ENCODE data around the gene PPP2R5C.
A peak's percentile ranks its signal among the peaks of the same experiment; 100 is the strongest.

PPP2R5C gene

GRCh38 chr14:101950100-101950499, 188.6 kb downstream of the PPP2R5C start:
- no peak for DNase-seq (ENCODE audit: low spot score)

GRCh38 chr14:101950516-101951215, 189.2 kb downstream of the PPP2R5C start:
- DNase-seq (ENCODE audit: low spot score): no peak

- no peak for DNase-seq (ENCODE audit: low spot score)
Measured at GRCh38 chr14:101953151-101953550, 191.6 kb downstream of the PPP2R5C start.

- no peak for DNase-seq (ENCODE audit: low spot score)
Measured at GRCh38 chr14:101954501-101954900, 193.0 kb downstream of the PPP2R5C start.

GRCh38 chr14:101955695-101956161, 194.2 kb downstream of the PPP2R5C start:
- no peak for DNase-seq (ENCODE audit: low spot score)

- no peak for DNase-seq (ENCODE audit: low spot score)
Measured at GRCh38 chr14:101956179-101956885, 194.8 kb downstream of the PPP2R5C start.

DNA sequence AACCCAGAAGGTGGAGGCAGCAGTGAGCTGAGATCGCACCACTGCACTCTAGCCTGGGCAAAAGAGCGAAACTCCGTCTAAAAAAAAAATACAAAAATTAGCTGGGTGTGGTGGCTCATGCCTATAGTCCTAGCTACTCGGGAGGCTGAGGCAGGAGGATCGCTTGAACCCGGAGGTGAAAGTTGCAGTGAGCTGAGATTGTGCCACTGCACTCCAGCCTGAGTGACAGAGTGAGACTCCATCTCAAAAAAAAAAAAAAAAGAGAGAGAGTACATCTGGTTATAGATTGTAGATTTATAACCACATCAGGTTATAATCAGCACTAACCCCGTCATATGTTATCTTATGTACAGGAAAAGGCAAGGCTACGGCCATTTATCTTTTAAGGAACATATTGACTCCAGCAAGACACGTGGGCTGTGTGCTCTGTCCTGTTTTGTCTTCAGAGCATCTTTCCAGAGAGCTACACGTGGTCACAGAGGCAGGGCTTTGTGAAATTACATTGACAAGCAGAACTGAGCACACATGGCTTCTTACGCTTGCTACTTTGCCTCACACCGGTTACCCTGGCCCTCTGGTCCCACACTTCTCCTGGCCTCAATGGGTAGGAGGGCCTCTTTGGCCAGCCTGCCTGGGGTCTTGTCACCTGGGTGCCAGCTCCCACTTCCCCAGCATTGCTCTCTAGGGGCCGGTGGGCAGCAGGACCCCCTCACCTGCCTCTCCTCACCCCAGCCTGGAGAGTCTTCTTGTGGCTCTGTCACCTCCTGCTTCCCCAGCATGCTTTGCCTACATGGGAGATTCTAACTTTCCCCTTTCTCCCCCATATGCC, 196.1 kb downstream of the PPP2R5C start:
- no peak for DNase-seq (ENCODE audit: low spot score)

GRCh38 chr14:101958418-101959180, 197.1 kb downstream of the PPP2R5C start:
- DNase-seq (ENCODE audit: low spot score): no peak

DNA sequence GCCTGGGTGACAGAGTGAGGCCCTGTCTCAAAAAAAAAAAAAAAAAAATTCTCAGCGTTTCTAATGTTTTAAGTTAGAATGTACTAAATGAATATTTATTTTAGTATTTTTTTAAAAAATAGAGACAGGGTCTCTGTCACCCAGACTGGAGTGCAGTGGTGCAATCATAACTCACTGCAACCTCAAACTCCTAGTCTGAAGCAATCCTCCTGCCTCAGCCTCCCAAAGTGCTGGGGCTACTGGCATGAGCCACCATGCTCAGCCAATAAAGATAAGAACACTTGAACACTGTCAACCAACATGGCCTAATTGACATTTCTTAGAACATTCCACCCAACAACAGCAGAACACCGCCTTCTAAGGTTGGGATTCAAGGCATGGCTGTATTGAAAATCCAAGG, 197.8 kb downstream of the PPP2R5C start:
- no peak for DNase-seq (ENCODE audit: low spot score)

GRCh38 chr14:101960225-101960624, 198.7 kb downstream of the PPP2R5C start:
- peak; percentile 26 for DNase-seq (ENCODE audit: low spot score)

- peak; percentile 85 for DNase-seq (ENCODE audit: low spot score)
Measured at GRCh38 chr14:101961011-101961721, 199.7 kb downstream of the PPP2R5C start.

- DNase-seq (ENCODE audit: low spot score): no peak
Measured at GRCh38 chr14:101961746-101962502, 200.4 kb downstream of the PPP2R5C start.

GRCh38 chr14:101962503-101962874, 201.0 kb downstream of the PPP2R5C start:
- peak; percentile 85 for DNase-seq (ENCODE audit: low spot score)

GRCh38 chr14:101963052-101963451, 201.5 kb downstream of the PPP2R5C start:
- DNase-seq (ENCODE audit: low spot score): no peak

GRCh38 chr14:101963656-101964296, 202.3 kb downstream of the PPP2R5C start:
- DNase-seq (ENCODE audit: low spot score): no peak

DNA sequence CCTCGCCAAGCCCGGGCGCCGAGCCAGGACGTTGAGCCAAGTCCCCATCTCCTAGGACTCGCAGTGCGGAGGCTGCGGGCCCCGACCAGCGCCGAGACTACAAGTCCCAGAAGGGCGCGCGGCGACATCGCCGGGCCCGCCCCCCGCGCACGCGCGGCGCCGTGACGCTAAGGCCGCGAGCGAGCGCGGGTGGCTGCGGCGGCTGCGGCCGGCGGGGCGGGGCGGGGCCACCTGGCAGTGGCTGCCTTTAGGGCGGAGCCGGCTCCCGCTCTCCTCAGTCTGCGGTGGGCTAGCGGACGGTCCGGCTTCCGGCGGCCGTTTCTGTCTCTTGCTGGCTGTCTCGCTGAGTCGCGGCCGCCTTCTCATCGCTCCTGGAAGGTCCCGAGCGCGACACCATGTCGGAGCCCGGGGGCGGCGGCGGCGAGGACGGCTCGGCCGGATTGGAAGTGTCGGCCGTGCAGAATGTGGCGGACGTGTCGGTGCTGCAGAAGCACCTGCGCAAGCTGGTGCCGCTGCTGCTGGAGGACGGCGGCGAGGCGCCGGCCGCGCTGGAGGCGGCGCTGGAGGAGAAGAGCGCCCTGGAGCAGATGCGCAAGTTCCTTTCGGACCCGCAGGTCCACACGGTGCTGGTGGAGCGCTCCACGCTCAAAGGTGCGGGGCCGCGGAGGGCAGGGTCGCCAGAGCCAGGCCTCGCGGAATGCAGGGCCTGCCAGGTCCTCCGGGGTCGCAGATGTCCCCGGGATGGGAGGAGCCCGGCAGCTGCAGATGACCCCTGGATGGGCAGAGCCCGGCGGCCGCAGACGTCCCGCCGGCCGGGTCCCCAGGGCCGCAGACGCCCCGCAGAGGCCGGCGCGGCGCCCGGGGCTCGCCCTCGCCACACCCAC, 203.0 kb downstream of the PPP2R5C start, which contains the start of gene DYNC1H1:
Gene DYNC1H1, plus strand, starts transcription at position 277 of the 884 bp plus-strand sequence. Its CDS starts 119 bp downstream, at position 396.
- peak; percentile 93 for DNase-seq (ENCODE audit: low spot score)

DNA sequence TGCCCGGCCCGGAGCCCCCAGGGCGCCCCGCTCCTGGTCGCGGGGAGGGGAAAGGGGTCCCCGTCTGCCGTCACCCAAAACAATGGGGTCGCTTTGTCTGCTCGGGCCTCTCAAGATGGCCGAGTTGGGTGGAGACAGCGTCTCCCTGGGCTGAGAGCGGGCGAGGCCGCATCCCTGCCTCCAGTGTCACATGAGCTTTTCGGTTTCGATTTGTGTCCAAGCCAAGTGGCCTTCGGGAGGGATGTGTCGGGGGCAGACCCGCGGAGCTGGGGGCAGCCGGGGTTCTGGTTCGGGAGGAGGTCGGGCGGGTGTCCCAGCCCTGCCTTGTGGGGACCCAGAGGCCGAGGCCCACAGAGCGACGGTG, 203.7 kb downstream of the PPP2R5C start:
- DNase-seq (ENCODE audit: low spot score): peak; percentile 68

DNA sequence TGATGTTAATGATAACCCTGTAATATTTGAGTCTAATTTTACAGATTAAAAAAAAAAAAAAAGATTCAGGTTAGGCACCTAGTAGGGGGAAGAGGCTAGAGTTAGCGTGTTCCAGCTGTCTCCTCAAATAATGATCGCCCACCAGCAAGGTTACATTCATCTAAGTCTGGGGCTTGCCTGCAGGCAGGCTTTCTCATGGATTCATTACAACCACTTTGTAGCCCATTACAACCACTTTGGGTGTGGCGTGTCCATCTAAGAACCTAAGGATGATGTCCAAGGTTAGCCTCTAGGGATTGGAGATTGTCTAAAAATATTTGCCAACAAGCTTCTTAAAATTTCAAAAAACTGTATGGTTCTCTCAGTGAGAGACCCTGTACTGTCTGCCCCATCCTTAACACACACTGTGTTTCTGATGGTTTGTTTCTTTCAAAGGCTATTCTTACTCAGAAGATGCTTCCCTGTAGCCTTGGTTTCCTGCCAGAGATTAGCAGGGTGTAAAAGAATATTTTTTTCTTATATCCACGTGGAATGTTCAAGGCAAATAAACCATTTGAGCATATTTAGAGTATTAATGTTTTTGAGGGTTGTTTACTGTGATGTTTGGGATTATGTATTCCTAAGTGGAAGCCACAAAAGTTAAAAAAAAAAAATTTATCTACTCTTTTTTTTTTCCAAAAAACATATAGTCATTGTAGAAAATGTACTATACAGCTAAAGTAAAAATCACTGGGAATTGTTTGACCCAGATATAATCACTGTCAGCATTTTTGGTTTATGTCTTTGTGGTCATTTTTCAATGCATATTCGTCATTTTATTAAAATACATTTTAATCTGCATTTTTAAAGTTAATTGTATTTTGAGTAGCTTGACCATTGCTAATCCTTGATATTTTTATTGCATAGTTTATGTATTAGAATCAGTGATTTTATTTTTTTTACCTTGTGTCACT, 204.5 kb downstream of the PPP2R5C start:
- DNase-seq (ENCODE audit: low spot score): peak; percentile 22

Measured in kidney tubule cell (primary cell).